Astrocyte (in vitro differentiated cells and primary cell): ENCODE measurements around the gene RDH13.
"Not testable (repeated sequence)": the region's sequence is repeated elsewhere in the genome, so short reads cannot be mapped to it uniquely, and the experiment has no call there.

Source experiments
- EZH2 ChIP-seq: IDR thresholded peaks from 2 replicates; pipeline ENCODE4 v1.6.1; 2012; ENCODE audit warnings: mild to moderate bottlenecking, low read length, inconsistent platforms; ENCODE audit not compliant: insufficient read depth
- TF ChIP-seq, protein P1 (sequence below): IDR thresholded peaks from 2 replicates; pipeline ENCODE4 v1.5.1; 2011; ENCODE audit warnings: low read depth, mild to moderate bottlenecking, inconsistent platforms, low read length, moderate library complexity; ENCODE audit not compliant: insufficient read depth

DNA sequence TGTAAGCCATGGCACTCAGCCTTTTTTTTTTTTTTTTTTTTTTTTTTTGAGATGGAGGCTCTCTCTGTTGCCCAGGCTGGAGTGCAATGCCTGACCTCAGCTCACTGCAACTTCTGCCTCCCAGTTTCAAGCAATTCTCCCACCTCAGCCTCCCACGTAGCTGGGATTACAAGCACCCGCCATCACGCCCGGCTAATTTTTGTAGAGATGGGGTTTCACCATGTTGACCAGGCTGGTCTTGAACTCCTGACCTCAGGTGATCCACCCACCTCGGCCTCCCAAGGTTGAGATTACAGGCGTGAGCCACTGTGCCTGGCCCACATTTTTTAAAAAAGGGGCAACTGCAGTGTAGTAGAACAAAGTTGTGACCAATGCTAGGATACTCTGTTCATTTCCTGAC is 25.3 kb downstream of the RDH13 start:
- TF ChIP-seq, protein P1, sequence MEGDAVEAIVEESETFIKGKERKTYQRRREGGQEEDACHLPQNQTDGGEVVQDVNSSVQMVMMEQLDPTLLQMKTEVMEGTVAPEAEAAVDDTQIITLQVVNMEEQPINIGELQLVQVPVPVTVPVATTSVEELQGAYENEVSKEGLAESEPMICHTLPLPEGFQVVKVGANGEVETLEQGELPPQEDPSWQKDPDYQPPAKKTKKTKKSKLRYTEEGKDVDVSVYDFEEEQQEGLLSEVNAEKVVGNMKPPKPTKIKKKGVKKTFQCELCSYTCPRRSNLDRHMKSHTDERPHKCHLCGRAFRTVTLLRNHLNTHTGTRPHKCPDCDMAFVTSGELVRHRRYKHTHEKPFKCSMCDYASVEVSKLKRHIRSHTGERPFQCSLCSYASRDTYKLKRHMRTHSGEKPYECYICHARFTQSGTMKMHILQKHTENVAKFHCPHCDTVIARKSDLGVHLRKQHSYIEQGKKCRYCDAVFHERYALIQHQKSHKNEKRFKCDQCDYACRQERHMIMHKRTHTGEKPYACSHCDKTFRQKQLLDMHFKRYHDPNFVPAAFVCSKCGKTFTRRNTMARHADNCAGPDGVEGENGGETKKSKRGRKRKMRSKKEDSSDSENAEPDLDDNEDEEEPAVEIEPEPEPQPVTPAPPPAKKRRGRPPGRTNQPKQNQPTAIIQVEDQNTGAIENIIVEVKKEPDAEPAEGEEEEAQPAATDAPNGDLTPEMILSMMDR = not testable (repeated sequence)
- not testable (repeated sequence) for TF ChIP-seq EZH2
